HepG2 (cell line): Measurements from ENCODE around the gene RAC3. TPM values are rescaled to one million over a fixed set of nuclear protein-coding genes. Genes with fewer than 3 reads are reported as not detected.

Experiments used
- AGO2 ChIP-seq: fragments of 200-400 bp; formaldehyde crosslinking; optimal IDR thresholded peaks from 2 replicates; pipeline ENCODE3; 2017; ENCODE audit warnings: mild to moderate bottlenecking, low read depth, low read length, moderate library complexity
- ATF3 ChIP-seq: sonication (generic); formaldehyde crosslinking; IDR thresholded peaks from 2 replicates; pipeline ENCODE4 v1.4.0; 2020; ENCODE audit warnings: missing genetic modification reagents
- ETS1 ChIP-seq: sonication (generic); formaldehyde crosslinking; IDR thresholded peaks from 2 replicates; pipeline ENCODE4 v1.4.0; 2020; ENCODE audit warnings: missing genetic modification reagents
- ETV6 ChIP-seq: sonication (generic); formaldehyde crosslinking; conservative IDR thresholded peaks from 2 replicates; pipeline ENCODE4 v1.4.0; 2020; ENCODE audit warnings: missing genetic modification reagents
- IRF2 ChIP-seq: IDR thresholded peaks from 2 replicates; pipeline ENCODE4 v1.6.1; 2018; ENCODE audit warnings: missing genetic modification reagents, missing compliant biosample characterization
- MBNL3 ChIP-seq: fragments of 250-450 bp; sonication (Bioruptor Pico); conservative IDR thresholded peaks from 2 replicates; pipeline ENCODE4 v1.8.0; 2022; ENCODE audit warnings: mild to moderate bottlenecking, inconsistent platforms
- MEIS1 ChIP-seq: sonication (generic); formaldehyde crosslinking; IDR thresholded peaks from 2 replicates; pipeline ENCODE4 v1.9.0; 2021; ENCODE audit warnings: mild to moderate bottlenecking, missing genetic modification reagents, moderate library complexity, borderline replicate concordance
- MXD3 ChIP-seq: IDR thresholded peaks from 2 replicates; pipeline ENCODE4 v1.6.1; 2016; ENCODE audit warnings: mild to moderate bottlenecking, missing biosample characterization, missing genetic modification reagents
- NFKB2 ChIP-seq: sonication (generic); formaldehyde crosslinking; IDR thresholded peaks from 2 replicates; pipeline ENCODE4 v1.4.0; 2020; ENCODE audit warnings: missing genetic modification reagents, borderline replicate concordance
- RARG ChIP-seq: sonication (generic); formaldehyde crosslinking; IDR thresholded peaks from 2 replicates; pipeline ENCODE4 v1.4.0; 2020; ENCODE audit warnings: low read depth, mild to moderate bottlenecking, missing genetic modification reagents
- RBAK ChIP-seq: sonication (generic); formaldehyde crosslinking; IDR thresholded peaks from 2 replicates; pipeline ENCODE4 v1.5.1; 2020; ENCODE audit warnings: mild to moderate bottlenecking, missing genetic modification reagents
- SETDB1 ChIP-seq: sonication (generic); formaldehyde crosslinking; IDR thresholded peaks from 2 replicates; pipeline ENCODE4 v1.5.1; 2020; ENCODE audit warnings: missing genetic modification reagents, mild to moderate bottlenecking, borderline replicate concordance
- TFDP1 ChIP-seq: IDR thresholded peaks from 2 replicates; pipeline ENCODE4 v1.6.1; 2016; ENCODE audit warnings: missing compliant biosample characterization, missing genetic modification reagents, borderline replicate concordance
- ZNF501 ChIP-seq: sonication (generic); formaldehyde crosslinking; IDR thresholded peaks from 2 replicates; pipeline ENCODE4 v1.5.1; 2020; ENCODE audit warnings: mild to moderate bottlenecking, moderate library complexity, missing genetic modification reagents
- ZNF720 ChIP-seq: sonication (generic); formaldehyde crosslinking; IDR thresholded peaks from 2 replicates; pipeline ENCODE4 v1.4.0; 2020; ENCODE audit warnings: missing genetic modification reagents
- ZNF740 ChIP-seq: sonication (generic); formaldehyde crosslinking; IDR thresholded peaks from 2 replicates; pipeline ENCODE4 v1.4.0; 2020; ENCODE audit warnings: missing genetic modification reagents
- ZNF777 ChIP-seq: sonication (generic); formaldehyde crosslinking; IDR thresholded peaks from 2 replicates; pipeline ENCODE4 v1.4.0; 2020; ENCODE audit warnings: missing genetic modification reagents
- ZSCAN20 ChIP-seq: sonication (generic); formaldehyde crosslinking; IDR thresholded peaks from 2 replicates; pipeline ENCODE4 v1.4.0; 2020; ENCODE audit warnings: missing genetic modification reagents, mild to moderate bottlenecking, borderline replicate concordance
- polyA plus RNA-seq, 8 experiments: library from polyadenylated mRNA; depleted of rRNA in 3 of 8; stranded (reverse) in 7 of 8; unstranded in 1 of 8; fragments of >200 nt; fragmentation: Illumina TruSeq in 4 of 8; extraction: Trizol in 4 of 8; gene quantifications; 2 replicates each; pipeline versions ENCODE4 v1.2.1 to v1.2.3, GENCODE V29; 2011 to 2016; ENCODE audit warnings: low read depth in 4 of 8, missing spikeins in 1 of 8, mixed read lengths in 1 of 8; ENCODE audit not compliant: insufficient read depth in 1 of 8
- total RNA-seq, 5 experiments: library from RNA; depleted of rRNA; stranded (reverse); fragments of >200 nt; fragmentation: Illumina TruSeq; extraction: Trizol; gene quantifications; 2 replicates each; pipeline ENCODE4 v1.2.3, GENCODE V29; 2016; ENCODE audit warnings: low read depth in 1 of 5

Gene RAC3
- total and polyA plus RNA-seq, 2 of the 13 experiments (the other 11 are each of a cell fraction or from before 2014, with no cell fraction given): 10.5 to 21.3 TPM

- TF ChIP-seq AGO2 (peak; percentile 99), MEIS1 (CRISPR knock-in tag) (peak; percentile 83), ZNF720 (CRISPR knock-in tag) (no peak), ZNF777 (CRISPR knock-in tag) (peak; percentile 41), ATF3 (CRISPR knock-in tag) (peak; percentile 14), ZSCAN20 (CRISPR knock-in tag) (no peak), TFDP1 (CRISPR knock-in tag) (peak; percentile 97), ZNF740 (CRISPR knock-in tag) (peak; percentile 69), MXD3 (peak; percentile 86), ETV6 (0 out of 2 replicates have a peak, but pooled peaks have one; percentile 52), SETDB1 (CRISPR knock-in tag) (peak; percentile 69; the same call in 1 of the 2 replicates), ZNF501 (CRISPR knock-in tag) (peak; percentile 95), NFKB2 (peak; percentile 98), RBAK (CRISPR knock-in tag) (peak; percentile 14), IRF2 (CRISPR knock-in tag) (peak; percentile 90), ETS1 (CRISPR knock-in tag) (0 out of 2 replicates have a peak, but pooled peaks have one; percentile 69), RARG (CRISPR knock-in tag) (no peak), MBNL3 (CRISPR knock-in tag) (no peak)
Observed at GRCh38 chr17:81992306-81993102, 39.0 kb upstream of the RAC3 start (continued).
